Endothelial cell of umbilical vein (primary cell): ENCODE results near the gene LAMA4. TPM values are rescaled to one million over a fixed set of nuclear protein-coding genes. Genes with fewer than 3 reads are reported as not detected.
A peak's percentile ranks its signal among the peaks of the same experiment; 100 is the strongest.

Experiments
- BruUV-seq: library from RNA; stranded (reverse); fragments of 400-500 nt; replicated peaks from 2 replicates; lab custom pipeline; 2021; lab: Mats Ljungman, UMichigan
- CTCF ChIA-PET: fragments of 300-600, 350-600 bp; sonication (Branson Sonifier 250); formaldehyde crosslinking; loops from one replicate; lab custom pipeline; 2021; ENCODE audit warnings: antibody characterized with exemption, inconsistent platforms; lab: Charles Lee
- POLR2A ChIA-PET: fragments of 300-600, 350-600 bp; sonication (Branson Sonifier 250); formaldehyde crosslinking; loops from one replicate; lab custom pipeline; 2021; ENCODE audit warnings: antibody characterized with exemption, inconsistent platforms; lab: Charles Lee
- DNase-seq: peaks from one replicate; pipeline ENCODE4 v3.0.0-alpha.2; 2011; ENCODE audit warnings: low read depth, low spot score
- FAIRE-seq: peaks from 2 replicates; lab custom pipeline; 2011; peaks lifted over from hg19 to GRCh38; lab: Jason Lieb, UNC
- H2AFZ ChIP-seq: 2 replicates; pipeline ENCODE4 v1.6.0; 2012; ENCODE audit warnings: low read depth, low read length, control low read depth, inconsistent platforms
- H3K27ac ChIP-seq: 2 replicates; pipeline ENCODE4 v1.5.1; 2011; ENCODE audit warnings: low read depth, mild to moderate bottlenecking, control low read depth, low read length, moderate library complexity; ENCODE audit not compliant: insufficient read depth
- H3K27me3 ChIP-seq, 2 experiments: 2 replicates each; pipeline versions ENCODE4 v1.6.0 to v1.6.1; 2011; ENCODE audit warnings: low read length in 2 of 2, mixed read lengths in 1 of 2; ENCODE audit not compliant: control insufficient read depth in 2 of 2, insufficient read depth in 2 of 2
- H3K36me3 ChIP-seq, 2 experiments: 2 replicates in 1 of 2; 3 replicates in 1 of 2; pipeline ENCODE4 v1.5.1; 2011; ENCODE audit warnings: low read length in 2 of 2, mild to moderate bottlenecking in 1 of 2, moderate library complexity in 1 of 2; ENCODE audit not compliant: control insufficient read depth in 2 of 2, insufficient read depth in 2 of 2; ENCODE audit errors: extremely low read depth in 1 of 2
- H3K4me1 ChIP-seq: 3 replicates; pipeline ENCODE4 v1.5.1; 2011; ENCODE audit warnings: mild to moderate bottlenecking, low read length; ENCODE audit not compliant: control insufficient read depth, insufficient read depth; ENCODE audit errors: extremely low read depth
- H3K4me2 ChIP-seq: 2 replicates; pipeline ENCODE4 v1.6.1; 2011; ENCODE audit warnings: low read length, control low read depth, mixed read lengths; ENCODE audit not compliant: insufficient read depth
- H3K4me3 ChIP-seq, 3 experiments: fragments of 200-600 bp in 1 of 3; sonication (generic), shearing (Covaris generic) in 1 of 3; replicated peaks in 1 of 3; 2 replicates each; pipeline ENCODE4 v1.5.1; 2011 to 2016; ENCODE audit warnings: control low read depth in 3 of 3, low read length in 3 of 3, mild to moderate bottlenecking in 2 of 3, inconsistent platforms in 1 of 3, low read depth in 1 of 3, moderate library complexity in 1 of 3; ENCODE audit not compliant: insufficient read depth in 1 of 3
- H3K79me2 ChIP-seq: 2 replicates; pipeline ENCODE4 v1.6.0; 2012; ENCODE audit warnings: low read length, inconsistent platforms; ENCODE audit not compliant: control insufficient read depth, insufficient read depth
- H3K9ac ChIP-seq: replicated peaks from 2 replicates; pipeline ENCODE3; 2011; ENCODE audit warnings: low read length, control low read depth; ENCODE audit not compliant: insufficient read depth; ENCODE audit errors: extremely low read depth
- H3K9me1 ChIP-seq: replicated peaks from 3 replicates; pipeline ENCODE4 v1.6.0; 2011; ENCODE audit warnings: mild to moderate bottlenecking, low read length; ENCODE audit not compliant: control insufficient read depth, insufficient read depth; ENCODE audit errors: extremely low read depth
- H3K9me3 ChIP-seq: replicated peaks from 2 replicates; pipeline ENCODE4 v1.5.1; 2012; ENCODE audit warnings: low read length, inconsistent platforms; ENCODE audit not compliant: control insufficient read depth, insufficient read depth
- H4K20me1 ChIP-seq: replicated peaks from 2 replicates; pipeline ENCODE3; 2011; ENCODE audit warnings: mild to moderate bottlenecking, low read length; ENCODE audit not compliant: control insufficient read depth, insufficient read depth; ENCODE audit errors: extremely low read depth
- CTCF ChIP-seq, 2 donors: IDR thresholded peaks; 1 replicate in 1 of 2; 2 replicates in 1 of 2; pipeline ENCODE4 v1.5.1; 2011; ENCODE audit warnings: low read length in 2 of 2, mild to moderate bottlenecking in 2 of 2, moderate library complexity in 2 of 2, control low read depth in 1 of 2, inconsistent platforms in 1 of 2, low read depth in 1 of 2; ENCODE audit not compliant: insufficient read depth in 1 of 2; ENCODE audit errors: extremely low read depth in 1 of 2
- EZH2 ChIP-seq: IDR thresholded peaks from 2 replicates; pipeline ENCODE4 v1.6.1; 2012; ENCODE audit warnings: borderline replicate concordance, low read depth, mild to moderate bottlenecking, moderate library complexity, low read length, inconsistent platforms; ENCODE audit not compliant: severe bottlenecking
- FOS ChIP-seq: IDR thresholded peaks from 2 replicates; pipeline ENCODE4 v1.6.1; 2011; ENCODE audit warnings: mild to moderate bottlenecking, low read length, moderate library complexity, borderline replicate concordance; ENCODE audit not compliant: insufficient read depth
- GATA2 ChIP-seq: IDR thresholded peaks from 2 replicates; pipeline ENCODE4 v1.7.0; 2011; ENCODE audit warnings: low read depth, mild to moderate bottlenecking, moderate library complexity, mixed read lengths, low read length; ENCODE audit not compliant: insufficient read length, insufficient read depth
- JUN ChIP-seq: IDR thresholded peaks from 2 replicates; pipeline ENCODE4 v1.6.1; 2011; ENCODE audit warnings: borderline replicate concordance, low read depth; ENCODE audit not compliant: insufficient read length, insufficient read depth
- MAX ChIP-seq: IDR thresholded peaks from 2 replicates; pipeline ENCODE4 v1.6.1; 2011; ENCODE audit not compliant: insufficient read depth, insufficient read length
- MYC ChIP-seq: IDR thresholded peaks from one replicate; pipeline ENCODE4 v1.6.1; 2011; ENCODE audit warnings: mild to moderate bottlenecking, low read depth, low read length
- POLR2A ChIP-seq: IDR thresholded peaks from 2 replicates; pipeline ENCODE4 v1.6.1; 2012; ENCODE audit warnings: low read depth, mild to moderate bottlenecking, control low read depth, low read length
- POLR2AphosphoS5 ChIP-seq: IDR thresholded peaks from 2 replicates; pipeline ENCODE4 v1.6.1; 2012; ENCODE audit warnings: low read depth, mild to moderate bottlenecking, control low read depth, low read length, moderate library complexity; ENCODE audit not compliant: insufficient read depth
- dilution Hi-C: fragments of 300-500 bp; cut with MboI; formaldehyde crosslinking; loops from one replicate; pipeline ENCODE4 v1.15.0; 2019; ENCODE audit warnings: low sequenced_read_pairs; ENCODE audit not compliant: extremely low pct_ligation_motif_present
- intact Hi-C: fragments of 100-400 bp; cut with micrococcal nuclease; formaldehyde crosslinking; loops from one replicate; pipeline ENCODE4 v1.10.0; 2022
- polyA plus RNA-seq, 4 experiments: library from polyadenylated mRNA; depleted of rRNA in 3 of 4; stranded (reverse) in 3 of 4; unstranded in 1 of 4; fragments of >200 nt; gene quantifications; 2 replicates each; pipeline versions ENCODE4 v1.2.1 to v1.2.3, GENCODE V29; 2011 to 2012; ENCODE audit warnings: missing spikeins in 1 of 4
- total RNA-seq: library from RNA; stranded (reverse); gene quantifications from 2 replicates; pipeline ENCODE4 v1.2.3, GENCODE V29; 2021

Gene LAMA4
- total and polyA plus RNA-seq, 2 donors (not counting 3 experiments of a cell fraction or from before 2014, with no cell fraction given): 384 to 629 TPM

- no peak overlapping the region for H2AFZ ChIP-seq
- intact Hi-C loops (loop anchor here (2.0 kb wide), 1 partner anchor 35 kb away; no protein-coding TSS in a partner anchor), dilution Hi-C loops (no loop called here)
- H3K9me1 ChIP-seq: no peaks in the 10 kb centered on the region
- peak overlapping the region; percentile 33 for H3K4me2 ChIP-seq
- H3K9ac ChIP-seq: peak overlapping the region; percentile 88
- peaks cover 42% of the 10 kb centered on the region for H3K79me2 ChIP-seq
- DNase-seq (no peak), FAIRE-seq (no peak)
- peaks cover 14 to 27% of the 10 kb centered on the region in 2 experiments for H3K36me3 ChIP-seq
- peaks cover 72% of the 10 kb centered on the region for H3K4me1 ChIP-seq
- H3K27ac ChIP-seq: peak overlapping the region; percentile 96
- CTCF ChIA-PET: interaction anchor here (0.8 to 1.9 kb wide), 5 partner anchors 11 to 96 kb away, joined by 3 to 5 read pairs (median 4); no protein-coding TSS in a partner anchor
- no peaks in the 10 kb centered on the region for H3K27me3 ChIP-seq
- H3K9me3 ChIP-seq: no peaks in the 10 kb centered on the region
- BruUV-seq: no TSS peak
- H3K4me3 ChIP-seq: no peak overlapping the region
- TF ChIP-seq JUN (no peak), CTCF (IDR thresholded peaks at IDR 0.05; ENCODE audit: extremely low read depth in 1 of 2, insufficient read depth in 1 of 2, low read depth in 1 of 2, low read length in 2 of 2) (no peak), FOS (no peak), MYC (no peak), POLR2AphosphoS5 (no peak), EZH2 (no peak), POLR2A (no peak), MAX (no peak), GATA2 (no peak)
- POLR2A ChIA-PET: no interaction called here
- H4K20me1 ChIP-seq: no peaks in the 10 kb centered on the region
These were observed 38.7 kb downstream of the LAMA4 start for GRCh38 chr6:112215488-112216284.
